Neuronal stem cell (in vitro differentiated cells): ENCODE data around the gene ARL16.

Experiments used
- DNase-seq: peaks from one replicate; pipeline ENCODE4 v3.0.0-alpha.2; 2013; ENCODE audit warnings: low spot score
- H2AFZ ChIP-seq: one replicate; pipeline ENCODE4 v1.6.1; 2013; ENCODE audit warnings: mild to moderate bottlenecking, low read length, inconsistent platforms
- H2AK5ac ChIP-seq: 2 replicates; pipeline ENCODE4 v1.6.1; 2013; ENCODE audit warnings: low read depth, mild to moderate bottlenecking, inconsistent platforms, low read length, moderate library complexity, mixed read lengths
- H2BK120ac ChIP-seq: 2 replicates; pipeline ENCODE4 v1.6.1; 2013; ENCODE audit warnings: low read depth, mild to moderate bottlenecking, inconsistent platforms, low read length, moderate library complexity, mixed read lengths
- H2BK12ac ChIP-seq: one replicate; pipeline ENCODE4 v1.6.1; 2013; ENCODE audit warnings: low read length, inconsistent platforms
- H2BK15ac ChIP-seq: 2 replicates; pipeline ENCODE4 v1.6.1; 2013; ENCODE audit warnings: mild to moderate bottlenecking, low read length, inconsistent platforms, mixed read lengths
- H2BK5ac ChIP-seq: one replicate; pipeline ENCODE4 v1.6.1; 2013; ENCODE audit warnings: inconsistent platforms, mild to moderate bottlenecking, low read length, moderate library complexity
- H3K14ac ChIP-seq: one replicate; pipeline ENCODE4 v1.6.1; 2013; ENCODE audit warnings: low read length, inconsistent platforms
- H3K18ac ChIP-seq: 2 replicates; pipeline ENCODE4 v1.6.1; 2013; ENCODE audit warnings: low read length, inconsistent platforms
- H3K23ac ChIP-seq: 2 replicates; pipeline ENCODE4 v1.6.1; 2013; ENCODE audit warnings: low read depth, mild to moderate bottlenecking, mixed read lengths, low read length, inconsistent platforms; ENCODE audit not compliant: poor library complexity
- H3K27ac ChIP-seq: replicated peaks from 3 replicates; pipeline ENCODE4 v1.5.1; 2013; ENCODE audit warnings: low read length, inconsistent platforms
- H3K27me3 ChIP-seq, 3 experiments: 2 replicates each; pipeline ENCODE4 v1.6.1; 2013; ENCODE audit warnings: low read length in 3 of 3, mild to moderate bottlenecking in 2 of 3, inconsistent platforms in 1 of 3, low read depth in 1 of 3, mixed read lengths in 1 of 3, moderate library complexity in 1 of 3; ENCODE audit not compliant: control insufficient read depth in 3 of 3, insufficient read depth in 3 of 3
- H3K36me3 ChIP-seq, 2 donors: replicated peaks in 1 of 2; 2 replicates each; pipeline ENCODE4 v1.6.1; 2013; ENCODE audit warnings: low read length in 2 of 2; ENCODE audit not compliant: control insufficient read depth in 2 of 2, insufficient read depth in 2 of 2
- H3K4ac ChIP-seq: 2 replicates; pipeline ENCODE4 v1.6.1; 2013; ENCODE audit warnings: inconsistent platforms, mild to moderate bottlenecking, low read length, moderate library complexity
- H3K4me1 ChIP-seq, 2 donors: 1 replicate in 1 of 2; 2 replicates in 1 of 2; pipeline ENCODE4 v1.6.1; 2013; ENCODE audit warnings: low read length in 2 of 2, low read depth in 1 of 2; ENCODE audit not compliant: control insufficient read depth in 2 of 2, insufficient read depth in 1 of 2
- H3K4me2 ChIP-seq: one replicate; pipeline ENCODE4 v1.6.1; 2013; ENCODE audit warnings: mild to moderate bottlenecking, low read length, inconsistent platforms; ENCODE audit not compliant: insufficient read depth, poor library complexity, severe bottlenecking
- H3K4me3 ChIP-seq, 2 donors: 2 replicates each; pipeline ENCODE4 v1.5.1; 2013; ENCODE audit warnings: low read length in 2 of 2, mild to moderate bottlenecking in 2 of 2, inconsistent platforms in 1 of 2, moderate library complexity in 1 of 2
- H3K79me1 ChIP-seq: one replicate; pipeline ENCODE4 v1.6.1; 2013; ENCODE audit warnings: low read depth, mild to moderate bottlenecking, inconsistent platforms, low read length, moderate library complexity
- H3K9ac ChIP-seq: one replicate; pipeline ENCODE4 v1.6.1; 2013; ENCODE audit warnings: mild to moderate bottlenecking, low read depth, low read length, inconsistent platforms; ENCODE audit not compliant: poor library complexity
- H3K9me3 ChIP-seq, 2 donors: replicated peaks in 1 of 2; 2 replicates each; pipeline versions ENCODE3 to v1.6.1; 2013; ENCODE audit warnings: low read length in 2 of 2, mild to moderate bottlenecking in 2 of 2, inconsistent platforms in 1 of 2, low read depth in 1 of 2, mixed read lengths in 1 of 2, moderate library complexity in 1 of 2; ENCODE audit not compliant: control insufficient read depth in 2 of 2, insufficient read depth in 1 of 2
- H4K8ac ChIP-seq: one replicate; pipeline ENCODE4 v1.6.1; 2013; ENCODE audit warnings: low read depth, mild to moderate bottlenecking, inconsistent platforms, low read length, moderate library complexity
- H4K91ac ChIP-seq: one replicate; pipeline ENCODE4 v1.6.1; 2013; ENCODE audit warnings: low read length, low read depth, mild to moderate bottlenecking, inconsistent platforms; ENCODE audit not compliant: poor library complexity
- WGBS, 2 donors: extraction: QIAGEN DNeasy Blood & Tissue Kit; methylation state at CpG; one replicate each; pipeline ENCODE4 v1.1.7; 2013; ENCODE audit warnings: missing lambda C conversion rate in 2 of 2, mixed read lengths in 1 of 2; ENCODE audit not compliant: insufficient read length in 2 of 2, insufficient replicate concordance in 1 of 2; ENCODE audit errors: extremely low coverage in 2 of 2; 5-methylcytosine and 5-hydroxymethylcytosine counted together

The ARL16 gene

DNA sequence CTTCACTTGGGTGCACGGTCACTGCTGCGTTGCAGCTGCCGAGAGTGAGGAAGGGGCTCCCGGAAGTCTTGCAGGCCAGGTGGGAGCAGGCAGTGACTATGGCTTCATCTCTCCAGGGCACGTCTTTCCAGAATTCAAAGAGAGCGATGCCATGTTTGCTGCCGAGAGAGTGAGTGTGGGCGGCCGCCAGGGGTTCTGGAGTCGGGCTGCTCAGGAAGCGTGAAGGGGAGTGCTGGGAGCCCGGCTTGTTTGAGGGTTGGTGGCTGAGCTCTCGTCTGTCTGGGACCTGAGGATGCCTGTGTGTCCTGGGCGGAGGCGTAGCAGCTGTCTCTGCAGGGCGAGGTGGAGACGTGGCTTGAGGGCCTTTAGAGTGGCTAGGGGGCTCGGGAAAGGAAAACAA, 6.5 kb upstream of the ARL16 start:
- no CpG with 5 or more reads among the region's 18 CpGs for WGBS, 2 donors
- no peaks in the 10 kb centered on the region for H3K9me3 ChIP-seq
- no peak overlapping the region for H3K4me3 ChIP-seq
- H3K14ac ChIP-seq = no peak overlapping the region
- no peak overlapping the region for H3K18ac ChIP-seq
- H3K9ac ChIP-seq = no peak overlapping the region
- H2BK5ac ChIP-seq = no peak overlapping the region
- H3K4me1 ChIP-seq = peaks cover 0 to 2% of the 10 kb centered on the region in 2 donors
- H3K79me1 ChIP-seq = peaks cover 18% of the 10 kb centered on the region
- H3K27ac ChIP-seq = no peak overlapping the region
- no peak overlapping the region for H4K91ac ChIP-seq
- H3K27me3 ChIP-seq = no peaks in the 10 kb centered on the region
- no peak overlapping the region for H2BK15ac ChIP-seq
- H3K23ac ChIP-seq = no peak overlapping the region
- no peak overlapping the region for H3K4me2 ChIP-seq
- H2BK120ac ChIP-seq = no peak overlapping the region
- H2AFZ ChIP-seq = no peak overlapping the region
- no peak overlapping the region for H3K4ac ChIP-seq
- no peak overlapping the region for H4K8ac ChIP-seq
- no peak overlapping the region for H2BK12ac ChIP-seq
- H2AK5ac ChIP-seq = no peak overlapping the region
- no peak for DNase-seq
- H3K36me3 ChIP-seq = peaks cover 63 to 98% of the 10 kb centered on the region in 2 donors

DNA sequence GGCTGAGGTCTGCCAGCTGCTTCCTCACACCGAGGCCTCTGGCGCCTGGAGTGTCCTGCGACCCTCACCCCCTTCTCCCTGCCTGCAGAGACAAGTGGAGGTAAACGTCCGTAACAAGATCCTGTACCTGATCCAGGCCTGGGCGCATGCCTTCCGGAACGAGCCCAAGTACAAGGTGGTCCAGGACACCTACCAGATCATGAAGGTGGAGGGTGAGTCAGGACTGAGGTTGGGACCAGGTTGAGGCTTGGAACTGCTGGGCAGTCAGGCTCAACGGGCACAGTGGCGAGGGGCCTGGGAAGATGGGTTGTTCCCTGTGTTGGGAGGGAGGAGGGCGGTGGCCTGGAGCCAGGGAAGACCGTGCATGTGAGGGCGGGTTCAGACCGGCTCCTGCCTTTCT, 5.0 kb upstream of the ARL16 start:
- Histone ChIP-seq H3K4me3 (peak overlapping the region in 1 of 2 donors; percentile 58), H2BK5ac (no peak overlapping the region), H2AFZ (no peak overlapping the region), H2BK15ac (no peak overlapping the region), H3K79me1 (peaks cover 27% of the 10 kb centered on the region), H3K4me2 (no peak overlapping the region), H3K4ac (no peak overlapping the region), H3K9ac (peak overlapping the region; percentile 70), H2BK12ac (no peak overlapping the region), H3K27ac (no peak overlapping the region), H2AK5ac (no peak overlapping the region), H3K14ac (no peak overlapping the region), H4K91ac (no peak overlapping the region), H4K8ac (no peak overlapping the region), H3K4me1 (peaks cover 4 to 8% of the 10 kb centered on the region in 2 donors), H3K23ac (peak overlapping the region; percentile 73), H3K9me3 (no peaks in the 10 kb centered on the region), H3K27me3 (no peaks in the 10 kb centered on the region), H3K18ac (no peak overlapping the region), H3K36me3 (peaks cover 54 to 84% of the 10 kb centered on the region in 2 donors), H2BK120ac (no peak overlapping the region)
- no CpG with 5 or more reads among the region's 14 CpGs for WGBS, 2 donors
- no peak for DNase-seq

DNA sequence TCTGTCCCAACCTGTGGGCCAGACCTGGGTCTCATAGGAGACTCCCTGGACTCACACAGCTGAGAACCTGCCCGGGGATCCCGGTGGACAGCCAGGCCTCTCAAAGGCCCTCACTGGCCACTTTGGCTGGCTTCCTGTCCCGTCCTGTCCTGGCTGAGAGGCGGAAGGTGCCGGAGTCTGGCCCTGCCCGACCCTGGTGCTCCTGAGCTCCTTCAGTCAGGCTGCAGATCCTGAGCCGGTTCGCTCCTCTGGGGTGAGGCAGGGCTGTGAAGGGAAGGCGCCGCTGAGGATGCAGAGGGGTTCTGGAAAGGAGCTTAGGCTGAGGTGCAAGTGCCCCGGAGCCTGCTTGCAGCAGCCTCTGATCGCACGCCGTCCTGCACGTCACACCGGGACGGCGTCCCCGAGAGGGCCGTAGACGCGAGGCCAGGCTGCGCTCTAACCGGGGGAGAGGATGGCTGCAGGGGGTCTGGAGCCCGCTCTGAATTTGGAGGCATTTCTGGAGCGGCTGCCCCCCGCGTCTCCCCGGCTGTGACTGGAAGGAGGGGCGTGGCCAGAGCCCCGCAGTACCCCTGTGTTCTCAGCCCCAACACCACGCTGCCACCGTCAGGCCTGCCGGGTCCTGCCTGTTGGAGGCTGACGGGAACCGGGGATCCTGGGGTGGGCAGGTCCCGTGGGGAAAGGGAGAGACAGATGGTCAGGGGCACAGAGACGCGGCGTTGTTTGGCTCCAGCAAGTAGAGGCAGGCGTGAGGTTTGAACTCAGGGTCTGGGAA, 4.4 kb upstream of the ARL16 start:
- Histone ChIP-seq H3K4me2 (no peak overlapping the region), H2AFZ (no peak overlapping the region), H2AK5ac (no peak overlapping the region), H3K36me3 (peaks cover 49 to 79% of the 10 kb centered on the region in 2 donors), H3K4me3 (peak overlapping the region in 1 of 2 donors; percentile 15), H3K14ac (no peak overlapping the region), H2BK12ac (no peak overlapping the region), H3K18ac (no peak overlapping the region), H3K9me3 (no peaks in the 10 kb centered on the region), H3K27me3 (no peaks in the 10 kb centered on the region), H4K91ac (peak overlapping the region; percentile 85), H4K8ac (no peak overlapping the region), H2BK5ac (no peak overlapping the region), H3K4me1 (peaks cover 4 to 8% of the 10 kb centered on the region in 2 donors), H3K9ac (no peak overlapping the region), H3K27ac (no peak overlapping the region), H2BK120ac (no peak overlapping the region), H3K4ac (no peak overlapping the region), H2BK15ac (no peak overlapping the region), H3K79me1 (peaks cover 31% of the 10 kb centered on the region), H3K23ac (peak overlapping the region; percentile 73)
- no peak for DNase-seq
- WGBS, 2 donors = no CpG with 5 or more reads among the region's 41 CpGs

GRCh38 chr17:81686614-81687013, 3.0 kb upstream of the ARL16 start:
- H3K9ac ChIP-seq = no peak overlapping the region
- peak overlapping the region; percentile 3 for H3K23ac ChIP-seq
- H2BK12ac ChIP-seq = no peak overlapping the region
- DNase-seq = no peak
- H3K14ac ChIP-seq = no peak overlapping the region
- H3K79me1 ChIP-seq = peaks cover 32% of the 10 kb centered on the region
- no peak overlapping the region for H2BK120ac ChIP-seq
- H2BK5ac ChIP-seq = no peak overlapping the region
- H3K27ac ChIP-seq = no peak overlapping the region
- WGBS, 2 donors = no CpG with 5 or more reads among the region's 20 CpGs
- no peak overlapping the region for H2AFZ ChIP-seq
- no peak overlapping the region for H4K8ac ChIP-seq
- no peak overlapping the region for H3K4me3 ChIP-seq
- H3K4me1 ChIP-seq = peaks cover 9 to 14% of the 10 kb centered on the region in 2 donors
- no peak overlapping the region for H3K4me2 ChIP-seq
- no peak overlapping the region for H2AK5ac ChIP-seq
- no peaks in the 10 kb centered on the region for H3K9me3 ChIP-seq
- H3K27me3 ChIP-seq = no peaks in the 10 kb centered on the region
- no peak overlapping the region for H3K18ac ChIP-seq
- peaks cover 42 to 70% of the 10 kb centered on the region in 2 donors for H3K36me3 ChIP-seq
- H3K4ac ChIP-seq = no peak overlapping the region
- H4K91ac ChIP-seq = no peak overlapping the region
- H2BK15ac ChIP-seq = no peak overlapping the region
